COLO668 (cell line): Measurements from ENCODE around the gene CAGE1.
A peak's percentile ranks its signal among the peaks of the same experiment; 100 is the strongest.
"Not testable (repeated sequence)": the region's sequence is repeated elsewhere in the genome, so short reads cannot be mapped to it uniquely, and the experiment has no call there.

Source experiments
- DNase-seq: peaks from one replicate; lab custom pipeline; 2025; ENCODE audit not compliant: unreplicated experiment; lab: John Stamatoyannopoulos, UW

CAGE1 gene

GRCh38 chr6:7410851-7411250 lies 21.3 kb upstream of the CAGE1 start:
- no peak for DNase-seq

- no peak for DNase-seq
These were observed 20.2 kb upstream of the CAGE1 start for GRCh38 chr6:7409740-7410139.

DNA sequence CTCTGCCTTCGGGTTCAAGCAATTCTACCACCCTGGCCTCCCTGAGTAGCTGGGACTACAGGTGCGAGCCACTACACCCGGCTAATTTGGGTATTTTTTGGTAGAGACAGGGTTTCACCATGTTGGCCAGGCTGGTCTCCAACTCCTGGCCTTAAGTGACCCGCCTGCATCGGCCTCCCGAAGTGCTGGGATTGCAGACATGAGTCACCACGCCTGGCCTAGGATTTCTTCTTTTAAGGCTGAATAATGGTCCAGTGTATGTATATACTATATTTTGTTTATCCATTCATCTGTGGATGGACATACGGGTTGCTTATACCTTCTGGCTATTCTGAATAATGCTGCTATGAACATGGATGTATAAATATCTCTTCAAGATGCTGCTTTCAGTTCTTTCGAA lies 17.2 kb upstream of the CAGE1 start:
- no peak for DNase-seq

- no peak for DNase-seq
These were observed 15.0 kb upstream of the CAGE1 start for GRCh38 chr6:7404546-7404945.

DNA sequence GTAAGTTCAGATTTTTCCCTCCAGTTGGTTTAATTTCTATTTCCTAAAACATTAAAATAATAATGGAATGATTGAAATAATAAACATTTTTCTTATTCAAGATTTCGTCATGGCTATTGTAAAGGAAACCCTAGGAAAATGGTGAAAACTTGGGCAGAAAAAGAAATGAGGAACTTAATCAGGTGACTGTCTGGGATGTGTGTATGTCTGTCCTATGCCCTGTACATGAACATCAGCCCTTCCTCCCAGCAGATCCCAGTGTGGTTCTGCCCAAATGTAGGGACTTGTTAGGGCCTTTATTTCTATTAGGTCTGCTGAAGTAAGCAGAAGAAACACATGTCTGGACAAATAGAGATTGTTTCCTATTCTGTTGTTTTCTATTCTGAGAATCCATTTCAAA lies 13.2 kb upstream of the CAGE1 start:
- DNase-seq = no peak

- no peak for DNase-seq
These were observed 11.5 kb upstream of the CAGE1 start for GRCh38 chr6:7401075-7401474.

- no peak for DNase-seq
These were observed 2.9 kb upstream of the CAGE1 start for GRCh38 chr6:7392402-7392801.

DNA sequence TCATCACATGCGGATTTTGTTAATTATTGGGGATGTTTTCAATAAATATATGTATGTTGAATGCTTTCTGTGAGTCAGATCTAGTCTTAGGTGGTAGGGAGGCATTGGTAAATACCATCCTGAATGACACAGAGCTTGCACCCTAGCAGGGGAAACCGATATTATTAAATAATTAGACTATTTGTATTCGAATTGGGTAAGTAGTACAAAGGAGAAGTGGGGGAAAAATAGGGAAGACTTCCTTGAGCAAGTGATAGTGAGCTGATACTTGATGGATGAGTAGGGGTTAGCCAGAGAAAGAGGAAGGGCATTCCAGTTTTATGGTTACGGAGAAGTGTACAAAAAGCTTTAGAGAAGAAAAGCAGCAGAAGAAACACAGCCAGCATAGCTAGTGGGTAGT lies 1.6 kb upstream of the CAGE1 start:
- no peak for DNase-seq

DNA sequence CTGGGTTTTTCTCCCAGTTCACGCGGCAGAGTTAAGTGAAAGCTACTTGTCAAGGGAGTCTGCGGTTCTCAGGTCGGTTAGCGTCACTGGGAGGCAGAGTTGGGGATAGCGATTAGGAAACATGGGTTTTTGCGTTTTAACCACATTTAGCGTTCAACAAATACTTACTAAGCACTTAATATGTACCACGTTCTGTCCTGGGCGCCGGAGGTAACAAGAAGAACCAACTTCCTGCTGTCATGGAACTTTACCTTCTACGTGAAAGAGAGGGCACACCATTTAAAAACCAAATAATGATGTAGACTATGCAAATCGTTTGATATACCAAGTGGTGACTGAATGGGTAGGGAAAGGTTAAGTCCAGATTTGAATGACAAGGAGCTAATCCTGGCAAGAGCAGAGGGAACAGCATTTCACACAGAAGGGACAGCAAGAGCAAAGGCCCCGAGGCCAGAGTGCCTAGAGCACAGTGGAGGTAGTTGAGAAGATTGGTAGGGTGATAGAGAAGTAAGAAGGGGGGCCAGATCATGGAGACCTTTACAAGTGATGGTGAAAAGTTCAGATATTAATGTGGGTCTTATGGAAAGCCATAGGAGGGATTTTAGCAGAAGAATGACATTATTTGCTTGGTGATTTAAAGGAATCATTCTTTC lies 810 bp upstream of the CAGE1 start:
- DNase-seq = peak; percentile 2

DNA sequence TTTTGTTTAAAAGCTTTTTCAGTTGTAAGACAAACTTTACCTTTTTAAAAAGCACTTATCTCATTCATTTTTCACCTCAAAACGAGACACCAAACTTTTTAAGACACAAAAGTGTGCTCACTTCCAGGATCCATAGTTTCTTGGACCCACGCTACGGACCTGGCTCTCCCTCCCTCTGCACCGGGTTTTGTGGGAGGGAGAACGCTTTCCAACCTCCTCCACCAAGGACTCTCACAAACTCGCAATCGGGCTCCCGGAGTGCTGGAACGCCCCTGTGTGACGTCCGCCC lies 436 bp downstream of the CAGE1 start:
- DNase-seq = no peak

DNA sequence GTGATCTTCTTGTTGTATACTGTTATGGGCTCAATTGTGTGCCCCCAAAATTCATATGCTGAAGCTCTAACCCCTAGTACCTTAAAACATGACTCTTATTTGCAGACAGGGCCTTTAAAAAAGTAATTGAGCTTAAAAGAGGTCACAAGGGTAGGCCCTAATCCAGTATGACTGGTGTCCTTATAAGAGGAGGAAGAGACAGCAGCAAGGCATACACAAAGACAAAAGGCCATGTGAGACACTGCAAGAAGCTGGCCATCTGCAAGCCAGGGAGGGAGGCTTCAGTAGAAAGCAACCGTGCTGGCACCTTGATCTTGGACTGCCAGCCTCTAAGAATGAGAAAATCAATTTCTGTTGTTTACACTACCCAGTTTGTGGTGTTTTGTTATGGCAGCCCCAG lies 8.4 kb downstream of the CAGE1 start:
- DNase-seq = no peak

GRCh38 chr6:7378740-7379139 lies 10.8 kb downstream of the CAGE1 start:
- DNase-seq = no peak

DNA sequence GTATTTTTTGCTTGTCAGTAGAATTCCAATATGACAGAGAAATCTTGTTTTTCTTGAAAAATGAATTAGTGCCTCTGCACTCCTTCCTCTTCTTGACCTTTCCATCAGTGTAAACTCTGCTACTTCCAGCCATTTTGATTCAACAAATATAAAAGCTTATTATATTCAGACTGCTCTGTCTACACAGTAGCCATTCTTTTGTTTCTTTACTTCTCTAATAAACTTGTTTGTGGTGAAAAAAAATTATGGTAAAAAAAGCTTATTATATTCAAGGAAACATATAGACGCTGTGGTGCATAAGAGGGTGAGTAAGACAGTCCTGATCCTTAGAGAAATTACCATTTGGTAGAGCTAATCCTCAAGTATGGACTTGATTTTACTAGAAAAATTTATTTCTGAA lies 11.6 kb downstream of the CAGE1 start:
- no peak for DNase-seq

GRCh38 chr6:7373739-7374138 lies 15.8 kb downstream of the CAGE1 start:
- DNase-seq = no peak

- DNase-seq = no peak
These were observed 22.1 kb downstream of the CAGE1 start for GRCh38 chr6:7367408-7367807.

GRCh38 chr6:7351916-7352315 lies 37.6 kb downstream of the CAGE1 start:
- not testable (repeated sequence) for DNase-seq

- not testable (repeated sequence) for DNase-seq
These were observed 39.0 kb downstream of the CAGE1 start for GRCh38 chr6:7350591-7350990.

DNA sequence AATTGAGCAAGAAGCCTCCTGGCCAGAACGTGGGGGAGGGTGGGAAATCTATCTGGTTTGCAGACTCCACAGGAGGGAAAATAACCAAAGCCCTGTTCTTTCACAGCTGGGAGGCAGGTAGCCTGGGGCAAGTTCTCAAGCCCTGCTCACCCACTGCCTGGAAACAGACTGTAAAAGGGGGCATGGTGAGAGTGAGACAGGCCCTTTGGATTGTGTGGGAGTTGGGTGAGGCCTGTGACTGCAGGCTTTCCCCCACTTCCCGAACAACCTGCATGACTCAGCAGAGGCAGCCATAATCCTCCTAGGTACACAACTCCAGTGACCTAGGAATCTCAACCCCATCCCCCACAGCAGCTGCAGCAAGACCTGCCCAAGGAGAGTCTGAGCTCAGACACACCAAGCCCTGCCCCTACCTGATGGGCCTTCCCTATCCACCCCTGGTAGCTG lies 42.0 kb downstream of the CAGE1 start:
- DNase-seq = peak; percentile 45

DNA sequence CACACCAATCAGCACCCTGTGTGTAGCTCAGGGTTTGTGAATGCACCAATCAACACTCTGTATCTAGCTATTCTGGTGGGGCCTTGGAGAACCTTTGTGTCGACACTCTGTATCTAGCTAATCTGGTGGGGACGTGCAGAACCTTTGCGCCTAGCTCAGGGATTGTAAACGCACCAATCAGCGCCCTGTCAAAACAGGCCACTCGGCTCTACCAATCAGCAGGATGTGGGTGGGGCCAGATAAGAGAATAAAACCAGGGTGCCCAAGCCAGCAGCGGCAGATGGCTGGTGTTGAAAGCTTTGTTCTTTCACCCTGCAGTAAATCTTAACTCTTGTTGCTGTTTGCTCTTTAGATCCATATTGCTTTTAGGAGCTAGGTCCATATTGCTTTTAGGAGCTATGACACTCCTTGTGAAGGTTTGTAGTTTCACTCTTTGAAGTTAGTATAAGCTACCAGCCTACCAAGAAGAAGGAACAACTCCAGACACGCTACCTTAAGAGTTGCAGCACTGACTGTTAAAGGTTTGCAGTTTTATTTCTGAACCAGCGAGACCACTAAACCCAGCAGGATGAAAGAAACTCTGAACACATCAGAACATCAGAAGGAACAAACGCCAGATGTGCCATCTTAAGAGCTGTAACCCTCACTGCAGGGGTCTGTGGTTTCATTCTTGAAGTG lies 44.6 kb downstream of the CAGE1 start:
- not testable (repeated sequence) for DNase-seq

- no peak for DNase-seq
These were observed 45.7 kb downstream of the CAGE1 start for GRCh38 chr6:7343546-7344475.

DNA sequence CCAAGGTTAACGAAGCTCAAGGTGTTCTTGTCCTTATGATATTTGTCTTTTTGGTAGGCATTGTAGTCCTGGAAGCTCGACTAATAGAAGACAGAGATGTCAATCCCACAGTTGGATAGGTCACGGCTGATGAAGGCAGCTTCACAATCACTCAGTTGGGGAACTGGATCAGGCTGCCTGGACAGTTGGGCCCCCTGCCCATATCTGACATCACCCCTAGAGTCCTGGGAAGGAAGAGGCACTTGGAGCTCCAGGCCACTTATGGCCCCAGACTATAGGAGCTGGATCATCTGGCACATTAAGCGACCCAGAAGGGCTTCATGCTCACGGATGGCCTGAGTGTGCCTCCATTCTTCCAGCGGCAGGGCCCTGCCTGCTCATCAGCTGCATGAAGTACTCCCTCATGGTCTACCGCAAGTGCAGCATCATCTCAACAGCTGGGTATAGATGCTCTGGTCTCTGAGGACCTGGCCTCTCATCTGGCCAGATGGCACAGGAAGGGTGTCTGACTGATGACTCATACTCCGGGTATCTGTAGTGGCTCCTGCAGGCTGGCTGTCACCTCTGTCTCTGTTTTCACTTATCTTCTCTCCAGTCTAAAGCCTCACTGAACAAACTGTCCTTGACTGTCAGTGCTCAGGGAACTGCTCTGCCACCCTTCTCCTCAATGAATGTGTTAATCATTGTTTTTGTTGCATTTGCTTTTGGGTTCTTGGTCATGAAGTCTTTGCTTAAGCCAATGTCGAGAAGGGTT lies 47.4 kb downstream of the CAGE1 start:
- peak; percentile 54 for DNase-seq
